Thyroid gland (tissue), 4 donors: ENCODE measurements around the gene TNFRSF1A. TPM values are rescaled to one million over a fixed set of nuclear protein-coding genes. Genes with fewer than 3 reads are reported as not detected.

ENCODE experiments used
- DNase-seq, 2 donors: peaks; one replicate each; pipeline ENCODE4 v3.0.0-alpha.2; 2019
- H3K27ac ChIP-seq, 3 donors: fragments of 200-600 bp; sonication (generic); 1 replicate in 2 of 3; 2 replicates in 1 of 3; pipeline ENCODE4 v1.5.1; 2016 to 2019; ENCODE audit warnings: mild to moderate bottlenecking in 1 of 3, moderate library complexity in 1 of 3
- H3K27me3 ChIP-seq: fragments of 200-600 bp; sonication (generic); one replicate; pipeline ENCODE4 v1.5.1; 2019
- H3K36me3 ChIP-seq, 2 donors: fragments of 200-600 bp; sonication (generic); one replicate each; pipeline ENCODE4 v1.5.1; 2016 to 2019
- H3K4me1 ChIP-seq, 2 donors: fragments of 200-600 bp; sonication (generic); one replicate each; pipeline ENCODE4 v1.5.1; 2017 to 2019
- H3K4me3 ChIP-seq, 3 donors: fragments of 200-600 bp; sonication (generic); replicated peaks in 1 of 3; 1 replicate in 2 of 3; 2 replicates in 1 of 3; pipeline ENCODE4 v1.5.1; 2016; ENCODE audit warnings: mild to moderate bottlenecking in 1 of 3
- H3K9me3 ChIP-seq: fragments of 200-600 bp; sonication (generic); one replicate; pipeline ENCODE4 v1.5.1; 2017
- CTCF ChIP-seq, 6 experiments: fragments of 200-600 bp in 3 of 6; fragments of 450-650 bp in 3 of 6; sonication (generic) in 3 of 6; IDR thresholded peaks; one replicate each; pipeline ENCODE4 v1.5.1; 2016 to 2019; ENCODE audit warnings: antibody characterized with exemption in 6 of 6, mild to moderate bottlenecking in 2 of 6, inconsistent platforms in 1 of 6, moderate library complexity in 1 of 6
- POLR2A ChIP-seq, 2 donors: fragments of 450-650 bp; IDR thresholded peaks; one replicate each; pipeline ENCODE4 v1.6.1; 2017; ENCODE audit warnings: antibody characterized with exemption in 2 of 2, mild to moderate bottlenecking in 2 of 2, moderate library complexity in 1 of 2
- WGBS, 2 donors: methylation state at CpG; one replicate each; pipeline ENCODE4 v1.1.5; 2017; 5-methylcytosine and 5-hydroxymethylcytosine counted together
- intact Hi-C: fragments of 100-400 bp; cut with DNase I; formaldehyde crosslinking; loops from one replicate; pipeline ENCODE4 v1.15.1; 2023
- total RNA-seq, 4 donors: library from RNA; depleted of rRNA; stranded (reverse); fragments of >200 nt; gene quantifications; one replicate each; pipeline ENCODE4 v1.2.3, GENCODE V29; 2016

The TNFRSF1A gene
- total RNA-seq, 4 donors from 2014 or later: 131 to 185 (median 150) TPM

GRCh38 chr12:6374786-6375160, 32.9 kb upstream of the TNFRSF1A start:
- intact Hi-C loops: no loop called here
- peak overlapping the region; percentile 92 to 97 (median 97) for H3K27ac ChIP-seq
- peak overlapping the region; percentile 22 to 46 (median 45) for H3K4me3 ChIP-seq
- no peaks in the 10 kb centered on the region for H3K9me3 ChIP-seq
- H3K4me1 ChIP-seq: peaks cover 57 to 79% of the 10 kb centered on the region in 2 donors
- WGBS, 2 donors: 50 to 54% methylated on average over 6 to 7 of the region's 7 CpGs
- no peaks in the 10 kb centered on the region for H3K36me3 ChIP-seq
- H3K27me3 ChIP-seq: no peaks in the 10 kb centered on the region
- no peak for TF ChIP-seq POLR2A (IDR thresholded peaks at IDR 0.05)
- no peak for TF ChIP-seq CTCF (IDR thresholded peaks at IDR 0.05)
- peak in 1 of 2 donors; percentile 29 for DNase-seq

GRCh38 chr12:6374028-6374785, 32.3 kb upstream of the TNFRSF1A start:
- no peaks in the 10 kb centered on the region for H3K27me3 ChIP-seq
- H3K9me3 ChIP-seq: no peaks in the 10 kb centered on the region
- no peaks in the 10 kb centered on the region for H3K36me3 ChIP-seq
- peak overlapping the region; percentile 92 to 97 (median 97) for H3K27ac ChIP-seq
- intact Hi-C loops: no loop called here
- TF ChIP-seq POLR2A (IDR thresholded peaks at IDR 0.05): peak in 1 of 2 donors; percentile 25
- no peak for TF ChIP-seq CTCF (IDR thresholded peaks at IDR 0.05)
- DNase-seq: peak; percentile 50 to 56
- H3K4me3 ChIP-seq: peak overlapping the region; percentile 22 to 46 (median 45)
- H3K4me1 ChIP-seq: peaks cover 60 to 79% of the 10 kb centered on the region in 2 donors
- 59 to 77% methylated on average over 19 to 22 of the region's 24 CpGs for WGBS, 2 donors

DNA sequence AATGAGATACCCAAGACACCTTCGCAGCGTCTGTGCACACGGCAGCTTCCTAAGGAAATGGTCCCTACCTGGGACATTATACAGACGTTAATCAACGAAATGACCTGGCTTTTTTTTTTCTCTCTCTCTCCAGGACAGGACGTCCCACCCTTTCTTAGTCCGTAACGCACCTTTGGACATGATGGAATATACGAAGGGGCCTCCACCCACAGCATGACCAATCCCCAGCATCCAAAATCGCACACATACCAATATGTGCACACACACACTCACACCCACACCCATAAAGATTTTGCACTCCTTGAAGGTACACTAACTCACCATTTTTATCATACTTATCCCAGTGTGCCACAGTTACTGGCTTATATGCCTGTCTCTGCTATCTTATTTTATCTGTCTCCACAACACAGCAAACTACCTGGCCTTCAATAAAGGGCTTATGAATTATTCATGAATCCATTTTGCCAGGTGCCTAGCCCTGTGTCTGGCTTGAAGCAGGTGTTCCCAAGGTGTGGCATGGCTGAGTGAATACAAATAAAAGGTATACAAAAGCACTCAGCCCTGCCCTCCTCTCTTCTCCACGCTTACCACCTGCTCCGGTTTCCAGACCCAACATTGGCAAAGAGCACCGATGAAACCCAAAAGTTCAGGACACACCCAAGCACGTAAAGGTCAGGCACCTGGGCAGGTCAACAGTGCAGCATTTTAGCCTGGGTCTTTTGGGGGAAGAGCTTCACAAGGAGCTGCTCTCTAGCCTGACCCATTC, 31.3 kb upstream of the TNFRSF1A start:
- DNase-seq: peak; percentile 65 to 69
- intact Hi-C loops: no loop called here
- 57 to 70% methylated on average over 14 of the region's 14 CpGs for WGBS, 2 donors
- no peaks in the 10 kb centered on the region for H3K9me3 ChIP-seq
- H3K4me3 ChIP-seq: peak overlapping the region; percentile 22 to 46 (median 45)
- H3K27ac ChIP-seq: peak overlapping the region; percentile 92 to 97 (median 97)
- peaks cover 65 to 80% of the 10 kb centered on the region in 2 donors for H3K4me1 ChIP-seq
- no peaks in the 10 kb centered on the region for H3K27me3 ChIP-seq
- no peak for TF ChIP-seq CTCF (IDR thresholded peaks at IDR 0.05)
- TF ChIP-seq POLR2A (IDR thresholded peaks at IDR 0.05): peak in 1 of 2 donors; percentile 75
- H3K36me3 ChIP-seq: no peaks in the 10 kb centered on the region

DNA sequence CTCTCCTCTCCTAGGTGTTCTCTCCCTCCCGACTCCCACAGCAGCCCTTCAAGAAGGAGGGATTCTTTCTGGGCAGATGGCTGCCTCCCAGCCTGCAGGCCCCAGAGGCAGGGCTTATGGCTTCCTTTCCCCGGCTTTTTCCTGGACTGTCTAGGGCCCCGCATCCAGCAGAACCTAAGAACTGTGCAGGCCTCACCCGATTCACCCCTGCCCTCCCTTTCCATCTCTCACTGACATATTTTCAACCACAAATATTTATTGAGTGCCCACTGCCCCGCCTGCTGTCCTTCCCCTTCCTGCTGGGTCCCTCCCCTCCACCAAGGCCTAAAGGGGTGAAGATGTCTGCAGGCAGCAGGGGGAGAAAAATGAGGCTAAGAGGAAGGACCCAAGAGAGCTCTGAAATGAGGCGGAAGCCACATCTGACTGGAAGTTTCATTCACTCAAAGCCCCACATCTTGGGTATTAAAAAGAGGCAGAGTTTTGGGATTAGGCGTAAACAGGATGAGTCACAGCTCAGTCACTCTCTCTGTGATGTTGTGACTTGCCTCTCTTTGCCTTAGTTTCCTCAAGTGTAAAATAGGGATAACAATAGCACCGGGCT, 30.6 kb upstream of the TNFRSF1A start:
- Histone ChIP-seq H3K36me3 (no peaks in the 10 kb centered on the region), H3K4me3 (peak overlapping the region in 2 of 3 donors; percentile 9 to 45), H3K4me1 (peaks cover 60 to 80% of the 10 kb centered on the region in 2 donors), H3K27ac (peak overlapping the region; percentile 92 to 97 (median 97)), H3K27me3 (no peaks in the 10 kb centered on the region), H3K9me3 (no peaks in the 10 kb centered on the region)
- 44% methylated on average over 8 of the region's 8 CpGs for WGBS, 2 donors
- intact Hi-C loops: no loop called here
- peak; percentile 36 to 40 for DNase-seq
- TF ChIP-seq CTCF (IDR thresholded peaks at IDR 0.05) (no peak), POLR2A (IDR thresholded peaks at IDR 0.05) (peak in 1 of 2 donors; percentile 41)
